Central memory CD8-positive, alpha-beta T cell (primary cell): ENCODE data around the gene ADAT2.
A peak's percentile ranks its signal among the peaks of the same experiment; 100 is the strongest.

ENCODE experiments used
- ATAC-seq: fragments of 150-1000 bp; cut with Tn5 transposase; replicated peaks from 2 replicates; pipeline ENCODE4 v1.10.0; 2022; ENCODE audit warnings: mild to moderate bottlenecking, moderate FRiP score, moderate number of reproducible peaks; ENCODE audit not compliant: poor library complexity, severe bottlenecking; ENCODE audit errors: extremely low read depth
- DNase-seq, 2 donors: peaks; one replicate each; pipeline ENCODE4 v3.0.0; 2021; ENCODE audit warnings: low spot score in 2 of 2
- H3K27ac Mint-ChIP-seq: one replicate; pipeline ENCODE4 v1.8.0; 2022; ENCODE audit warnings: low read depth, mild to moderate bottlenecking, moderate library complexity, mixed read lengths
- H3K27me3 Mint-ChIP-seq: one replicate; pipeline ENCODE4 v1.8.0; 2022; ENCODE audit warnings: mixed read lengths
- H3K36me3 Mint-ChIP-seq: one replicate; pipeline ENCODE4 v1.8.0; 2022; ENCODE audit warnings: mild to moderate bottlenecking, moderate library complexity, mixed read lengths; ENCODE audit not compliant: insufficient read depth
- H3K4me1 Mint-ChIP-seq: one replicate; pipeline ENCODE4 v1.8.0; 2022; ENCODE audit warnings: mixed read lengths
- H3K4me3 Mint-ChIP-seq: one replicate; pipeline ENCODE4 v1.8.0; 2022; ENCODE audit warnings: mild to moderate bottlenecking, moderate library complexity, mixed read lengths
- H3K9me3 Mint-ChIP-seq: one replicate; pipeline ENCODE4 v1.8.0; 2022; ENCODE audit warnings: mixed read lengths

Gene ADAT2

DNA sequence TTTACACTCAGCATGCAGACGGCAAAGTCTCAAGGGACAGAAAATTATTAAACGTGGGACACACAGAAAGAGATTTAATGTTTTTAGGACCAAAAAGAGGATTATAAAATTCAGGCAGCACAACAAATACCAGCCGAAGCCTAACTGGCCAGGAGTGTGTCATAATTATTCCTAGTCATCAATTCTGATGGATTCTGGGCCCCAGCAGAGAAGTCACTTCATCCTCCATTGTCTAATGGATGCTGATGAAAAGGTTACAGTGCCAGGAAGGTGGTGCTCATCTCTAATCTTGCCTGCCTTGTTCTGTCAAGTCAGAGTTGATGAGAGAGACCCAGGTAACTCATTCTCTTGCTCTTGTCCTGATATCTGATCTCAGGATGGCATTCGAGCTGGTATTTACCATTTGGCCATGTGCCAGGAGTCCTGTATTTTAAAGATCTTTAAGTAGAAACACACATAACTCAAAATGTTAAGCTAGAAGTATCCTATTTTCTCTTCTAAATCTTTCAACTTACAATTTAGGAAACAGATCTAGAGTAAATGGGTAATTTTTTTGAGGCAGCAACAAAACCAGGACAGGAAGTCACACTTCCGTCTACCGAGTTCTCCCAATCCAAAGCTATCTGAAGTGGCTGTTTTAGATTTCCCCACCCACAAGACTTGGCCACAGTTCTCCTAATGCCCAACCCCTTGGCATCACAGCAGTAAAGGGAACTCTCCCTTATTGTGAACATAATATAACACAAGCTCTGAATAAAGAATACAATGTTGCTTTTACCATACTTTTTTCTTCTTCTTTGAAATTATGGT is 50.0 kb downstream of the ADAT2 start:
- ATAC-seq (no peak), DNase-seq (no peak)
- Mint-ChIP-seq H3K9me3 (no peaks in the 10 kb centered on the region), H3K27ac (peak overlapping the region; percentile 41), H3K4me3 (no peak overlapping the region), H3K27me3 (no peaks in the 10 kb centered on the region), H3K4me1 (peaks cover 60% of the 10 kb centered on the region), H3K36me3 (peaks cover 1% of the 10 kb centered on the region)

GRCh38 chr6:143399775-143400174 is 50.7 kb downstream of the ADAT2 start:
- ATAC-seq, result no peak
- Mint-ChIP-seq H3K36me3 (peaks cover 1% of the 10 kb centered on the region), H3K9me3 (no peaks in the 10 kb centered on the region), H3K27ac (peak overlapping the region; percentile 41), H3K27me3 (no peaks in the 10 kb centered on the region), H3K4me3 (no peak overlapping the region), H3K4me1 (peaks cover 61% of the 10 kb centered on the region)
- DNase-seq, result no peak

DNA sequence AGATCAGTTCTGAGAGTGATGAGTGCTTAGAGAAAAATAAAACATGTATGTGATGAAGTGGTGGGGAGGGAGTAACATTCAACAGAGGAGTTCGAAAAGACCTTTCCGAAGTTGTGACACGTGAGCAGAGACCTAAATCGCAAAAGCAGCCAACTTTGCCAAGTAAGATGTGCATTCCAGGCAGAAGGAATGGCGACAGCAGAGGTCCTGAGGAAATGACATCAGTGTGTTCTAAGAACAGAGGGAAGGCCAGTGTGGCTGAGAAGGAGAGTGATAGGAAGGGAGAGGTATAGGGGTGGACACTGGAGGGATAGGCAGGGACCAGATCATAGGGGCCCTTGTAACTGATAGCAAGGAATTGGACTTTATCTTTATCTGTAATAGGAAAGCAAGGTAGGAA is 51.3 kb downstream of the ADAT2 start:
- H3K9me3 Mint-ChIP-seq, result no peaks in the 10 kb centered on the region
- peaks cover 1% of the 10 kb centered on the region for H3K36me3 Mint-ChIP-seq
- no peak overlapping the region for H3K4me3 Mint-ChIP-seq
- no peak overlapping the region for H3K27ac Mint-ChIP-seq
- no peaks in the 10 kb centered on the region for H3K27me3 Mint-ChIP-seq
- ATAC-seq (no peak), DNase-seq (no peak)
- peaks cover 61% of the 10 kb centered on the region for H3K4me1 Mint-ChIP-seq

- peak overlapping the region; percentile 51 for H3K4me3 Mint-ChIP-seq
- peak; percentile 97 for ATAC-seq
- H3K27me3 Mint-ChIP-seq, result no peaks in the 10 kb centered on the region
- peaks cover 1% of the 10 kb centered on the region for H3K36me3 Mint-ChIP-seq
- H3K9me3 Mint-ChIP-seq, result no peaks in the 10 kb centered on the region
- H3K27ac Mint-ChIP-seq, result peak overlapping the region; percentile 74
- DNase-seq, result peak; percentile 22 to 67
- H3K4me1 Mint-ChIP-seq, result peaks cover 61% of the 10 kb centered on the region
Measured at GRCh38 chr6:143397227-143398222, 53.0 kb downstream of the ADAT2 start.

- Mint-ChIP-seq H3K4me1 (peaks cover 58% of the 10 kb centered on the region), H3K27me3 (no peaks in the 10 kb centered on the region), H3K36me3 (peaks cover 1% of the 10 kb centered on the region), H3K4me3 (peak overlapping the region; percentile 51), H3K27ac (peak overlapping the region; percentile 74), H3K9me3 (no peaks in the 10 kb centered on the region)
- ATAC-seq (peak; percentile 41), DNase-seq (no peak)
Measured at GRCh38 chr6:143396497-143397226, 53.8 kb downstream of the ADAT2 start.

DNA sequence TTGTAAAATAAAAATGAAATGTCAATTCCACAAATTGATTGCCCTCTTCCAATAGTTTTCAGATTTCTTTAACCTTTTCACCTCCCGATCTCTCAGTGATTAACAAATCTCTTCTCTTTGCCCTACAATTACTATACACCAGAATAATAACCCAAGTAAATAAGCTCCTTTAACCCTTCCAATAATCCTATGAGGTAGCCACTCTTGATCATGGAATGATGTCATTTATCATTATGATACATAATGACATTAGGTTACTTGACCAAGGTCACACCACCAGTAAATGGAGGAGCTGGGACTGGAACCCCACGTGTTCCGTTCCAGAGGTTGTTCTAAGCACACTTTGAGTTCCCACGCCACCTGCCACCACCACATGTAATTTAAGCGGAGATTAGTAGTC is 54.8 kb downstream of the ADAT2 start:
- Mint-ChIP-seq H3K27ac (no peak overlapping the region), H3K9me3 (no peaks in the 10 kb centered on the region), H3K27me3 (no peaks in the 10 kb centered on the region), H3K36me3 (peaks cover 1% of the 10 kb centered on the region), H3K4me1 (peaks cover 49% of the 10 kb centered on the region), H3K4me3 (no peak overlapping the region)
- DNase-seq, result no peak
- ATAC-seq, result no peak

- H3K27me3 Mint-ChIP-seq, result no peaks in the 10 kb centered on the region
- no peaks in the 10 kb centered on the region for H3K36me3 Mint-ChIP-seq
- H3K4me3 Mint-ChIP-seq, result no peak overlapping the region
- ATAC-seq, result no peak
- DNase-seq, result no peak
- H3K4me1 Mint-ChIP-seq, result peaks cover 39% of the 10 kb centered on the region
- H3K27ac Mint-ChIP-seq, result no peak overlapping the region
- H3K9me3 Mint-ChIP-seq, result no peaks in the 10 kb centered on the region
Measured at GRCh38 chr6:143394389-143394788, 56.1 kb downstream of the ADAT2 start.

DNA sequence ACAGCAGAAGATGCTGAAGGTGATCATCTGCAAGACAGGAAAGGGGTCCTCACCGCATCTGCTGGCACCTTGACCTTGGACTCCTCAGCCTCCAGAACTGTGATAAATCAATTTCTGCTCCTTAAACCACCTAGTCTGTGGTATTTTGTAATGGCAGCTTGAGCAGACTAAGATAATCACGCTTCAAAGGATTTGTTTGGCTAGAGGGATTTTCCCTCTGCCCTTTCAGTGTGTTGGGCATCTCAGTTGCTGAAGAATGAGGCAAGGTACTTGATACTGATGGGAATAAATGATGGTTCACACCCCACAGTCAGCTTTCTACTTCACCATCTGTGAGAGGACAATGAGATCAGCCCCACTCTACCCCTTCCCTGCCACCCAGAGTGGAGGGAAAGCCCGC is 60.2 kb downstream of the ADAT2 start:
- Mint-ChIP-seq H3K27ac (no peak overlapping the region), H3K36me3 (no peaks in the 10 kb centered on the region), H3K4me1 (no peaks in the 10 kb centered on the region), H3K4me3 (no peak overlapping the region), H3K9me3 (no peaks in the 10 kb centered on the region), H3K27me3 (no peaks in the 10 kb centered on the region)
- no peak for ATAC-seq
- no peak for DNase-seq

DNA sequence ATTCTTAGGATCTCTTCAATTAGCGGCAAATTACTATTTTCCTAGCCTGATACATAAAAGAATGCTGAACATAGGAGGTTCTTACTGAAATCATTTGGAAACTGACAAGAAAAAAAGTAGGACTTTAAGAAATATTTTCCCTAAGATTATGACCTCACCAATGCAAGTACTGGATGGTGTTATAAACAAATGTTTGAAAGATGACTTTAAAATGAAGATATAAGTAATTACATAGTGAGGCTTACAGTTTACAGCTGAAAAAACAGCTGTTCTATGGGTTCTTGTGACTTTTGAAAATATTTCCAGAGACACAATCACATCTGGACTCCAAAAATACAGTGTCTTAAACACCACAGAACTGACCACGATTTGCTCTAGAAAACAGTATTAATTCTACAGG is 64.9 kb downstream of the ADAT2 start:
- H3K9me3 Mint-ChIP-seq, result no peaks in the 10 kb centered on the region
- ATAC-seq (no peak), DNase-seq (no peak)
- no peak overlapping the region for H3K27ac Mint-ChIP-seq
- H3K4me3 Mint-ChIP-seq, result no peak overlapping the region
- H3K4me1 Mint-ChIP-seq, result no peaks in the 10 kb centered on the region
- no peaks in the 10 kb centered on the region for H3K27me3 Mint-ChIP-seq
- no peaks in the 10 kb centered on the region for H3K36me3 Mint-ChIP-seq

DNA sequence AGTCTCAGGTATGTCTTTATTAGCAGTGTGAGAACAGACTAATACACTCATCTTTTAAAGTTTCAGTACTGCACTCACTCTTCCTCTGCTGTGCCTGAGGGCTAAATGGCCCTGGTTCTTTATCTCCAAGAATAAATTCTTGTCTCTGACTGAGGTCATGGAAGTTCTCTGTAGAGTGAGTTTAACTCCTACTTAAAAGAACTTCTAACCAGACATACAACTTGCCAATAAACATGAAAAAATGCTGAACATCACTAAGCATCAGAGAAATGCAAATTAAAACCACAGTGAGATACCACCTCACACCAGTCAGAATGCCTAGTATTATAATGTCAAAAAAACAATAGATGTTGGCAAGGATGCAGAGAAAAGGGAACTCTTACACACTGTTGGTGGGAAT is 73.6 kb downstream of the ADAT2 start:
- H3K36me3 Mint-ChIP-seq, result no peaks in the 10 kb centered on the region
- H3K9me3 Mint-ChIP-seq, result peaks cover 4% of the 10 kb centered on the region
- H3K4me1 Mint-ChIP-seq, result peaks cover 4% of the 10 kb centered on the region
- H3K4me3 Mint-ChIP-seq, result no peak overlapping the region
- DNase-seq (no peak), ATAC-seq (no peak)
- no peak overlapping the region for H3K27ac Mint-ChIP-seq
- H3K27me3 Mint-ChIP-seq, result peaks cover 18% of the 10 kb centered on the region

DNA sequence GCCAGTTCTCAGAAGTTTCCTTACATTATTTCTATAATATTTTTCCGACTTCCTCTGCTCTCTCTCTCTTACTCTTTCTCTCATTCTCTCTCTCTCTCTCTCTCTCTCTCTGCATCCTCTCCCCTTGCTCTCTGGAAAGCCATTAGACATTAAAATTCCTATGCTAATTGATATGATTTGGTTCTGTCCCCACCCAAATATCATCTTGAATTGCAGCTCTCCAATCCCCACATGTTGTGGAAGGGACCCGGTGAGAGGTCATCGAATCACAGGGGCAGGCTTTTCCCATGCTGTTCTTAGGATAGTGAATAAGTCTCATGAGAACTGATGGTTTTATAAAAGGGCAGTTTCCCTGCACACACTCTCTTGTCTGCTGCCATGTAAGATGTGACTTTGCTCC is 74.1 kb downstream of the ADAT2 start:
- Mint-ChIP-seq H3K4me1 (peaks cover 4% of the 10 kb centered on the region), H3K4me3 (no peak overlapping the region), H3K9me3 (peaks cover 4% of the 10 kb centered on the region)

GRCh38 chr6:143375022-143375585 is 75.4 kb downstream of the ADAT2 start:
- Mint-ChIP-seq H3K36me3 (no peaks in the 10 kb centered on the region), H3K4me3 (no peak overlapping the region), H3K27ac (no peak overlapping the region), H3K4me1 (peaks cover 4% of the 10 kb centered on the region), H3K27me3 (peaks cover 18% of the 10 kb centered on the region), H3K9me3 (peaks cover 4% of the 10 kb centered on the region)
- DNase-seq (no peak), ATAC-seq (no peak)

More for the DNA sequence above, 74.1 kb downstream of the ADAT2 start:
- Mint-ChIP-seq H3K27ac (no peak overlapping the region), H3K36me3 (no peaks in the 10 kb centered on the region), H3K27me3 (peaks cover 18% of the 10 kb centered on the region)
- ATAC-seq (no peak), DNase-seq (no peak)
